Neural progenitor cell (in vitro differentiated cells): Measurements from ENCODE around the gene HMGCS1. TPM values are rescaled to one million over a fixed set of nuclear protein-coding genes. Genes with fewer than 3 reads are reported as not detected.

ENCODE experiments used
- DNase-seq: peaks from one replicate; pipeline ENCODE4 v3.0.0-alpha.2; 2016; ENCODE audit warnings: low spot score
- H2AFZ ChIP-seq: fragments of 200-600 bp; sonication (generic); replicated peaks from 2 replicates; pipeline ENCODE4 v1.6.1; 2016; ENCODE audit warnings: antibody characterized with exemption
- H3F3A ChIP-seq: fragments of 200-600 bp; sonication (generic); 2 replicates; pipeline ENCODE4 v1.6.1; 2016; ENCODE audit warnings: antibody characterized with exemption, low read depth
- H3K27ac ChIP-seq: fragments of 200-600 bp; sonication (generic); 2 replicates; pipeline ENCODE4 v1.5.1; 2016; ENCODE audit warnings: mild to moderate bottlenecking
- H3K27me3 ChIP-seq: fragments of 200-600 bp; sonication (generic); 2 replicates; pipeline ENCODE4 v1.6.1; 2016; ENCODE audit warnings: mild to moderate bottlenecking, moderate library complexity
- H3K36me3 ChIP-seq: fragments of 200-600 bp; sonication (generic); 2 replicates; pipeline ENCODE4 v1.5.1; 2016
- H3K4me1 ChIP-seq: fragments of 200-600 bp; sonication (generic); 2 replicates; pipeline ENCODE4 v1.6.1; 2016; ENCODE audit warnings: mixed run types
- H3K4me2 ChIP-seq: fragments of 200-600 bp; sonication (generic); 2 replicates; pipeline ENCODE4 v1.6.1; 2016
- H3K4me3 ChIP-seq: fragments of 200-600 bp; sonication (generic); 2 replicates; pipeline ENCODE4 v1.5.1; 2016
- H3K79me2 ChIP-seq: fragments of 200-600 bp; sonication (generic); 2 replicates; pipeline ENCODE4 v1.6.1; 2016; ENCODE audit warnings: low read depth
- H3K9ac ChIP-seq: fragments of 200-600 bp; sonication (generic); 2 replicates; pipeline ENCODE4 v1.6.1; 2016
- H3K9me3 ChIP-seq: fragments of 200-600 bp; sonication (generic); 2 replicates; pipeline ENCODE4 v1.5.1; 2016; ENCODE audit warnings: low read depth
- H4K20me1 ChIP-seq: fragments of 200-600 bp; sonication (generic); 2 replicates; pipeline ENCODE4 v1.6.1; 2016; ENCODE audit warnings: low read depth
- H3K27ac Mint-ChIP-seq: 3 replicates; pipeline ENCODE4 v1.8.0; 2021; ENCODE audit warnings: mixed read lengths
- H3K27me3 Mint-ChIP-seq: 2 replicates; pipeline ENCODE4 v1.8.0; 2022; ENCODE audit warnings: low read depth, mild to moderate bottlenecking, inconsistent platforms, moderate library complexity, mixed read lengths; ENCODE audit not compliant: insufficient read depth
- H3K36me3 Mint-ChIP-seq: 3 replicates; pipeline ENCODE4 v1.8.0; 2021; ENCODE audit warnings: mixed read lengths
- H3K4me1 Mint-ChIP-seq: 3 replicates; pipeline ENCODE4 v1.8.0; 2021; ENCODE audit warnings: mixed read lengths
- H3K4me3 Mint-ChIP-seq: 3 replicates; pipeline ENCODE4 v1.8.0; 2021; ENCODE audit warnings: mild to moderate bottlenecking, moderate library complexity, mixed read lengths
- H3K9me3 Mint-ChIP-seq: 3 replicates; pipeline ENCODE4 v1.8.0; 2020; ENCODE audit warnings: mixed read lengths
- EZH2 ChIP-seq: fragments of 200-600 bp; sonication (generic); IDR thresholded peaks from 2 replicates; pipeline ENCODE4 v1.6.1; 2017; ENCODE audit warnings: antibody characterized with exemption, mild to moderate bottlenecking, moderate library complexity
- EZH2phosphoT487 ChIP-seq: fragments of 200-600 bp; sonication (generic); IDR thresholded peaks from 2 replicates; pipeline ENCODE4 v1.6.1; 2017; ENCODE audit warnings: antibody characterized with exemption
- total RNA-seq: library from RNA; depleted of rRNA; stranded (reverse); fragments of >200 nt; gene quantifications from 2 replicates; pipeline ENCODE4 v1.2.3, GENCODE V29; 2015; ENCODE audit warnings: low replicate concordance
- TF ChIP-seq, protein P1 (sequence below): fragments of 200-600 bp; sonication (generic); IDR thresholded peaks from 2 replicates; pipeline ENCODE4 v1.5.1; 2017; ENCODE audit warnings: antibody characterized with exemption, mild to moderate bottlenecking

HMGCS1 gene
- total RNA-seq, 1 donor from 2014 or later = 274 TPM

DNA sequence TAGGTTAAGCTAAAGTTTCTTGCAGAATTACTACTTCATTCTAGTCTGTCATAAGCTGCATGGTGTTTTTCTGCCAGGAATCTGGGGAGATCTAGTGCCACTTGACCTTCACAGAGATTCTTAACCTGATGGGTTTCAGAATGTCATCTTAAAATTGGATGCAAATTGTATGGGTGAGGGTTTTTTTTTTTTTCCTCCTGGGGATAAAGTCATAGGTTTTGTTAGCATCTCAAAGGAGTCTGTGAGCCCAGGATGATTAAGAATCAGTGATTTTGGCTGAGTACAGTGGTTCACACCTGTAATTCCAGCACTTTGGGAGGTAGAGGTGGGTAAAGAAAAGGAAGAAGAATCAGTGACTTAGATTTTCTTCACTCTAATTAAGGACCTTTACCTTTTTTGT is 69.9 kb downstream of the HMGCS1 start:
- Histone ChIP-seq H3K4me2 (no peak overlapping the region), H3F3A (no peaks in the 10 kb centered on the region), H3K36me3 (no peaks in the 10 kb centered on the region), H3K27me3 (no peaks in the 10 kb centered on the region), H3K9ac (no peak overlapping the region), H3K4me1 (peaks cover 8% of the 10 kb centered on the region), H3K4me3 (no peak overlapping the region), H3K9me3 (no peaks in the 10 kb centered on the region), H4K20me1 (no peaks in the 10 kb centered on the region), H2AFZ (no peak overlapping the region), H3K27ac (no peak overlapping the region), H3K79me2 (no peaks in the 10 kb centered on the region)
- Mint-ChIP-seq H3K4me3 (no peak overlapping the region), H3K27ac (no peak overlapping the region), H3K4me1 (peaks cover 19% of the 10 kb centered on the region), H3K9me3 (no peaks in the 10 kb centered on the region), H3K27me3 (peaks cover 7% of the 10 kb centered on the region), H3K36me3 (peaks cover under 1% of the 10 kb centered on the region)
- TF ChIP-seq EZH2phosphoT487 = no peak
- TF ChIP-seq EZH2 = no peak
- TF ChIP-seq, protein P1, sequence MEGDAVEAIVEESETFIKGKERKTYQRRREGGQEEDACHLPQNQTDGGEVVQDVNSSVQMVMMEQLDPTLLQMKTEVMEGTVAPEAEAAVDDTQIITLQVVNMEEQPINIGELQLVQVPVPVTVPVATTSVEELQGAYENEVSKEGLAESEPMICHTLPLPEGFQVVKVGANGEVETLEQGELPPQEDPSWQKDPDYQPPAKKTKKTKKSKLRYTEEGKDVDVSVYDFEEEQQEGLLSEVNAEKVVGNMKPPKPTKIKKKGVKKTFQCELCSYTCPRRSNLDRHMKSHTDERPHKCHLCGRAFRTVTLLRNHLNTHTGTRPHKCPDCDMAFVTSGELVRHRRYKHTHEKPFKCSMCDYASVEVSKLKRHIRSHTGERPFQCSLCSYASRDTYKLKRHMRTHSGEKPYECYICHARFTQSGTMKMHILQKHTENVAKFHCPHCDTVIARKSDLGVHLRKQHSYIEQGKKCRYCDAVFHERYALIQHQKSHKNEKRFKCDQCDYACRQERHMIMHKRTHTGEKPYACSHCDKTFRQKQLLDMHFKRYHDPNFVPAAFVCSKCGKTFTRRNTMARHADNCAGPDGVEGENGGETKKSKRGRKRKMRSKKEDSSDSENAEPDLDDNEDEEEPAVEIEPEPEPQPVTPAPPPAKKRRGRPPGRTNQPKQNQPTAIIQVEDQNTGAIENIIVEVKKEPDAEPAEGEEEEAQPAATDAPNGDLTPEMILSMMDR = no peak
- no peak for DNase-seq

DNA sequence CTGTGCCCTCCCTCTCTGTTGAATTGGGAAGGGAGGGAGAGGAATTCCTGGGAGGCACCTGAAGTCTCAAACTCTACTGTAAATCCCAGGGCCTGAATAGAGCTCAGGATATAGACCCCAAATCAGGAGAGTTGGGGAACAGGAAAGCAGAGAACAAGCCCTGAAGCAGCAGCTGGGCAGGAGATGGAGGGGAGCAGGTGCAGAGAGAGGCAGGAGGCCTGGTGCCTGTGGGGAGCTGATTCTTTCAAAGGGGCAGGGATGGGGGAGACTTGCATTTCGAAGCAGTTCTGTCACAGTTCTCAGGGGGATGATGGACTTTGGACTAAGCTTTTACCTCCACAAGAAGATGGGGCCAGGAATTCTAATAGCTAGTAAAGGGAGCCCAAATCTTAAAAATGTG is 71.0 kb downstream of the HMGCS1 start:
- H3K9me3 Mint-ChIP-seq = no peaks in the 10 kb centered on the region

More for the DNA sequence above, 71.0 kb downstream of the HMGCS1 start:
- H3K9ac ChIP-seq = no peak overlapping the region
- no peak overlapping the region for H3K27ac ChIP-seq
- no peak overlapping the region for H2AFZ ChIP-seq
- no peak for DNase-seq
- H3K4me2 ChIP-seq = no peak overlapping the region
- H3K4me3 ChIP-seq = no peak overlapping the region
- TF ChIP-seq, protein P1 = no peak
- TF ChIP-seq EZH2phosphoT487 (no peak), EZH2 (no peak)
- H3F3A ChIP-seq = no peaks in the 10 kb centered on the region
- H3K9me3 ChIP-seq = no peaks in the 10 kb centered on the region
- no peak overlapping the region for H3K27ac Mint-ChIP-seq
- H3K4me3 Mint-ChIP-seq = no peak overlapping the region
- no peaks in the 10 kb centered on the region for H3K27me3 ChIP-seq
- H3K36me3 Mint-ChIP-seq = no peaks in the 10 kb centered on the region
- H3K79me2 ChIP-seq = no peaks in the 10 kb centered on the region
- peaks cover 8% of the 10 kb centered on the region for H3K4me1 ChIP-seq
- peaks cover 19% of the 10 kb centered on the region for H3K4me1 Mint-ChIP-seq
- peaks cover 7% of the 10 kb centered on the region for H3K27me3 Mint-ChIP-seq
- no peaks in the 10 kb centered on the region for H3K36me3 ChIP-seq
- H4K20me1 ChIP-seq = no peaks in the 10 kb centered on the region

Other genes starting within 250 kb of the HMGCS1 start
- gene ZNF131, start 192.5 kb downstream of the HMGCS1 start, total RNA-seq = 56.3 and 96.5 TPM in 2 replicates
- not detected in 2 replicates for gene NIM1K, start 121.2 kb downstream of the HMGCS1 start, total RNA-seq
- 0.06 TPM in 1 of 2 replicates, not detected in the other for gene CCL28, start 99.0 kb upstream of the HMGCS1 start, total RNA-seq
- 7.8 and 15.3 TPM in 2 replicates for gene TMEM267, start 170.5 kb upstream of the HMGCS1 start, total RNA-seq
- gene C5orf34, start 201.7 kb upstream of the HMGCS1 start, total RNA-seq = 17.2 TPM in 2 replicates
- gene PAIP1, start 243.7 kb upstream of the HMGCS1 start, total RNA-seq = 151 and 213 TPM in 2 replicates